GM21723 (cell line): Measurements from ENCODE around the gene SYCP2L.
"Not testable (repeated sequence)": the region's sequence is repeated elsewhere in the genome, so short reads cannot be mapped to it uniquely, and the experiment has no call there.

Experiments
- ATAC-seq: cut with Tn5 transposase; IDR thresholded peaks from one replicate; pipeline ENCODE4 v1.9.1; 2021; ENCODE audit warnings: mild to moderate bottlenecking, moderate library complexity; ENCODE audit not compliant: unreplicated experiment

SYCP2L gene

DNA sequence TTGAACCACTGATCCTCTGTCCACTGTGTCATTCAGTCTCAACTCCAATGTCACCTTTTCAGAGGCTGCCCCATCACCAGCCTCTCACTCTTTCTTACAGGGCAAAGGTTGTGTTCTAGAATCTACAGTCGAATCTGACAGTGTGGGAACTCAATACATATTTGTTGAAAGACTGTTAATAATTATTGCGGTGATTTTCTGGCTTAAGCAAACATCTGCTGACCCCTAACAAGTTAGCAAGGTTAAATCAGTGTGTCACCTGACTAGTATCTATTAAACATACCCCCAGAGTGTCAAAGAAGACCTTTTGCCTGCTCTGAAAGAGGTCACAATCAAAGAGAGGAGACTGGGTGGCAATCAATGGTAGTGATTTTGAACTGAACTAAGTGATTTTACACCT lies 115.3 kb downstream of the SYCP2L start:
- no peak for ATAC-seq

- not testable (repeated sequence) for ATAC-seq
Observed at GRCh38 chr6:11003297-11003696, 116.4 kb downstream of the SYCP2L start.

DNA sequence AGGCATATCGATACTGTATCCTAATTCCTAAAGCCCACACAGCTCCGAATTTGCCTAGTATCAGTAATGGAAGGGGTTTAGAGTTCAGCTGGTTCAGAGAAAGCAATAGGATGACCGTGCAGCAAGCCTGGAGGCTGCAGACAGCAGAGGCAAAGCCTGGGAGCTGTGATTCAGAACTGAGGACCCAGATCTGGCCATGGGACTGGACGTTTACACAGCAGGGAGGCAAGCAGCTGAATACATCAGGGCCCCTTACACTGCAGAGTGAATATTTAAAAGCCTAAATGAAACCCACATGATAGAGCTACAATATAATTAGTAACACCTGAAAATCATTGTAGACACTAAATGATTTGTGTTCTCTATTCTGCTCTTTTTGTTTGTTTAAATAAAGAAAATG lies 119.2 kb downstream of the SYCP2L start:
- ATAC-seq = no peak

- ATAC-seq = no peak
Observed at GRCh38 chr6:11007715-11008608, 121.1 kb downstream of the SYCP2L start.

GRCh38 chr6:11008821-11009220 lies 122.0 kb downstream of the SYCP2L start:
- no peak for ATAC-seq

DNA sequence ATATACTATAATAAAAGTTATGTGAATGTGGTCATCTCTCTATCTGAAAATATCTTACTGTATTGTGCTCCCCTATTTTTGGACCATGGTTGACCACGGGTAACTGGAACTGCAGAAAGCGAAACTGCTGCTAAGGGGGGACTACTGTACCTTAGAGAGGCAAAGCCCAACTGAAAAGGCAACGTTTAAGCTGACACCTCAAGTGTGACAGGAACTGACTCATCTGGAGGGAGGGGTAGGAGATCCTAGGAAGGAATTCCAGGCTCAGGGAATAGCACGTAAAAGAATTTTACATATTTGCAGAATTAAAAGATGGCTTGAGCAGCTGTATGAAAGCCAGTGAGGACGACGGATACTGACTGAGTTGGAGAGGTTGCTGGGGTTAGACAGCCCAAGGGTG lies 122.5 kb downstream of the SYCP2L start:
- no peak for ATAC-seq

- no peak for ATAC-seq
Observed at GRCh38 chr6:11011787-11012234, 125.0 kb downstream of the SYCP2L start.

- ATAC-seq = no peak
Observed at GRCh38 chr6:11012295-11012754, 125.5 kb downstream of the SYCP2L start.

DNA sequence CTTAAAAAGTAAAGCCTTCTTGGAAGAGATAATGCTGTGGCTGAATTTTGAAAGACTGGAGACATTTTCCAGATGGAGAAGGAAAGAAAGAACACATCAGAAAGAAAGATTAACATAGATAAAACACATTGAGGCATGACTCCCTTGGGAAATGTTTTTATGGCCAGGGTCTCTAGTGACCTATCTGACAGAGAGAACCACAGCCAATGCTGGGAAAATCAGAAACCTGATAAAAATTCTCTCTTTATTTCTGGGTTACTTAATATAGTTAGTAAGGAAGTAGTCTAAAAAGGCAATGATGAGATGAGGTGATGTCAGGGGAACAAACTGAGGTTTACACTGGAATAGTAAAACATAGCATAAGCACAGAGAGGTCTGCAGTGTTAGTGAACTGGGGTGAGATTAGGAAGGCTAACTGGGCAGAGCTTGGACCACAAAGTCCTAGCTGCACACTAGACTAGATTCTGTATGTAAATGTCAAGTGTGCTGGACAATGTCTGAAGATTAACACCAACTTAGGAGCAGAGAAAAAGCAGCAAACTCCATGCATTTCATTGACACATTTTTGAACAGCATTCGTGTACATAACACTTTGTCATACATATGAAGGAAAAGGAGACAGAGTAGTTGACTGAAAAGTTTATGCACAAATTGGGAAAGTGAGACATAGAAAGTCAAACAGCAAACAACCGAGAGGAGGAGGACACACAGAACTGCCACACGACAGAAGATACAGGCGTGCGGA lies 126.3 kb downstream of the SYCP2L start:
- ATAC-seq = no peak

GRCh38 chr6:11013721-11014070 lies 126.8 kb downstream of the SYCP2L start:
- ATAC-seq = no peak

- no peak for ATAC-seq
Observed at GRCh38 chr6:11015102-11015501, 128.2 kb downstream of the SYCP2L start.

DNA sequence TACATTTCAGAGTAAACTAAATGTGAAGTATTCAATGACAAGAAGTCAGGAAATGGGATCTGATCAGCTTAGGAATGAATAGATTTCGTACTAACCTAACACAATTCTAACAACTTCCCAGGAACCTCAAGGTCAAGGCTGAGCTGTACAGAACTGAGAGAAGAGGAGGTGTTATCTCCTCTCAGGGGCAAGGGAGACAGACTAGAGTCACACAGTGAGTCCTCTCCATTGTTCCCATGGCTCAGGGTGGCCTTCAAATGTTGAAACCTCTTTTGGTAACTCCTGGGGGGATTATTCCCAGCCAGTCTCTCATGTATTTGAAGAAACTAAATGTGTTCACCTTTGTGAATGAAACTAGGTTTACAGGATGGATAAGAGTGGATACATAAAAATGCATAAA lies 129.6 kb downstream of the SYCP2L start:
- ATAC-seq = no peak

GRCh38 chr6:11017090-11017489 lies 130.2 kb downstream of the SYCP2L start:
- no peak for ATAC-seq

DNA sequence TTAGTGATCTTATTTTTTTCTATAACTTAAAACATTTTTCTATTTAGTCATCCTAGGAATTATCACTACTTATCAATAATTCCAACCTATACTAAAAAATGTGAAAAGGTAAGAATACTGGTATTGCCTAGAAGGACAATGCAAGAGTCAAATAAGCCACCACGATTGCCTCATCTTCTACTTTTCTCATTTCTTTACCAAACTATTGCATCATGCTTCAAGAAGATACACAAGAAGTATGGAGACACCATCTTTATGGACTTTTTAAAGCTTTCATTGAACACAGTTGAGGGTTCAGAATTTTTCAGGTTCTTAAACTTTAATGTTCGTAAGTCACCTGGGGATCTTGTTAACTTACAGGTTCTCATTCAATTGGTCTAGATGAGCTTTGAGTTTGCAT lies 131.4 kb downstream of the SYCP2L start:
- no peak for ATAC-seq

GRCh38 chr6:11021003-11021402 lies 134.2 kb downstream of the SYCP2L start:
- ATAC-seq = no peak

DNA sequence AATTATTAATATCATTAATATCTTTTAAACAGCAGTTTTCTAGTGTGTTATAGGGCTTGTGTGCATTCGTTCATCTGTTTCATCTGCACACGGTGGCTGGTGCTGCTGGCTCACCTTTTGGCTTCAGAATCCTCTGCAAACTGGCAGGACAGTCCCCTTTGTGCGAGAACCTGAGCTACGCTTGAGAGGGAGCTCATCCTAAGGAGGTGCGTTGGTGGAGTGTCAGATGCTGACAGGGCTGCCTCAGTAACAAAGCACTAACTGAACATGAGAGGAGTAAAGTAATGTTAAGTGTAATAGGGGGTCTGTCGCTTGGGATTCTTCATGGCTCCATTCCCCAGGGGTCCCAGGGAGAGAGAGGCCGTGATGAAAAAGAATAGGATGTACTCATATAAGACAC lies 134.9 kb downstream of the SYCP2L start:
- no peak for ATAC-seq

DNA sequence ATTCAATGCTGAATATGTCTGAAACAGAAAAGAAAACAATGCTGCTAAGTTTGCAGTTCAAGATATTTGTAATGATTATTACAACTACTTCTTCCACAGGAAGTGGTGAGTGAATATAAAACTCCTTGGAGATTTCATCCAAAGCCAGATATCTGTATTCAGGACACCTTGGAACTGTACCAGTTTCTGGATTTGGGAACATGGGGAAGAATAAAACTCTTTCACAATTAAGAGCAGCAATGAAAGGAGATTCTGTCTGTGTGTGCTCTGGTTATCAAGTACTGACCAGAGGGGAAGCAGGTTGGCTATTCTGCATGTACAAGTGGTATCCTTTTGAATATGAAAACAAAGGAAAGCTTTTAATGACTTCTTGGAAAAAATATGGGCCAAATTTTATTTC lies 136.2 kb downstream of the SYCP2L start:
- ATAC-seq = no peak
